Left lung (tissue), 10 donors: Measurements from ENCODE around the gene STIM1. TPM values are rescaled to one million over a fixed set of nuclear protein-coding genes. Genes with fewer than 3 reads are reported as not detected.

Experiments
- ATAC-seq: fragments of 200-7000 bp; cut with Tn5 transposase; one replicate; pipeline ENCODE4 v1.9.1; 2020; ENCODE audit warnings: moderate library complexity
- DNase-seq, 4 donors: peaks; one replicate each; pipeline ENCODE4 v3.0.0-alpha.2; 2013 to 2020
- H3K27ac ChIP-seq, 2 donors: fragments of 200-600 bp; sonication (generic) in 1 of 2; one replicate each; pipeline versions ENCODE4 v1.5.0 to v1.8.0; 2020 to 2021
- H3K27me3 ChIP-seq, 2 donors: fragments of 200-600 bp; sonication (generic) in 1 of 2; one replicate each; pipeline versions ENCODE4 v1.5.0 to v1.8.0; 2020 to 2021
- H3K36me3 ChIP-seq, 2 donors: fragments of 200-600 bp; sonication (generic) in 1 of 2; one replicate each; pipeline versions ENCODE4 v1.5.0 to v1.8.0; 2020 to 2021
- H3K4me1 ChIP-seq, 2 donors: fragments of 200-600 bp; one replicate each; pipeline ENCODE4 v1.8.0; 2021
- H3K4me3 ChIP-seq, 2 donors: fragments of 200-600 bp; sonication (generic) in 1 of 2; one replicate each; pipeline versions ENCODE4 v1.5.0 to v1.8.0; 2020 to 2021; ENCODE audit warnings: mild to moderate bottlenecking in 1 of 2
- H3K9me3 ChIP-seq, 2 donors: fragments of 200-600 bp; sonication (generic) in 1 of 2; one replicate each; pipeline versions ENCODE4 v1.5.0 to v1.8.0; 2020 to 2021
- CTCF ChIP-seq, 2 donors: fragments of 200-600 bp; sonication (generic) in 1 of 2; IDR thresholded peaks; one replicate each; pipeline versions ENCODE4 v1.5.0 to v1.8.0; 2021; ENCODE audit warnings: antibody characterized with exemption in 2 of 2
- intact Hi-C, 2 donors: fragments of 100-400 bp; cut with DNase I; formaldehyde crosslinking; loops; one replicate each; pipeline versions ENCODE4 v1.11.2 to v1.14.2; 2022
- polyA plus RNA-seq, 6 donors: library from polyadenylated mRNA; unstranded; fragments of 120-200 nt; gene quantifications; one replicate each; pipeline ENCODE4 v1.2.1, GENCODE V29; 2013; ENCODE audit not compliant: insufficient read length in 6 of 6
- total RNA-seq, 2 donors: library from RNA; stranded (reverse); fragmentation: NEBNext Ultra II Directional; extraction: Animal tissue kit (Norgen Biotek cat#: 25700); gene quantifications; one replicate each; pipeline ENCODE4 v1.2.1, GENCODE V29; 2021
- donor health status: DM: no; HTN: yes; CAD: no.
- donor health status: DM: no; HTN: no; CAD: no.

Gene STIM1
- total and polyA plus RNA-seq, 8 donors, result 38.9 to 56.0 (median 49.8) TPM

GRCh38 chr11:3944198-3944597 lies 88.7 kb downstream of the STIM1 start:
- TF ChIP-seq CTCF (IDR thresholded peaks at IDR 0.05), result no peak
- no peaks in the 10 kb centered on the region for H3K36me3 ChIP-seq
- no peak overlapping the region for H3K4me3 ChIP-seq
- H3K4me1 ChIP-seq, result peaks cover 21 to 73% of the 10 kb centered on the region in 2 donors
- DNase-seq (no peak), ATAC-seq (no peak)
- intact Hi-C loops, result no loop called here
- no peak overlapping the region for H3K27ac ChIP-seq
- H3K9me3 ChIP-seq, result no peaks in the 10 kb centered on the region
- no peaks in the 10 kb centered on the region for H3K27me3 ChIP-seq

- Histone ChIP-seq H3K4me3 (no peak overlapping the region), H3K4me1 (peaks cover 21 to 89% of the 10 kb centered on the region in 2 donors), H3K27ac (peak overlapping the region; percentile 66 to 74), H3K9me3 (no peaks in the 10 kb centered on the region), H3K36me3 (no peaks in the 10 kb centered on the region), H3K27me3 (no peaks in the 10 kb centered on the region)
- DNase-seq (peak in 2 of 4 donors; percentile 26 to 27), ATAC-seq (peak; percentile 5)
- intact Hi-C loops, result no loop called here
- TF ChIP-seq CTCF (IDR thresholded peaks at IDR 0.05), result no peak
These were observed 91.1 kb downstream of the STIM1 start for GRCh38 chr11:3946455-3947017.

GRCh38 chr11:3947061-3947460 lies 91.6 kb downstream of the STIM1 start:
- Histone ChIP-seq H3K27me3 (no peaks in the 10 kb centered on the region), H3K27ac (peak overlapping the region; percentile 66 to 74), H3K4me3 (no peak overlapping the region), H3K36me3 (no peaks in the 10 kb centered on the region), H3K9me3 (no peaks in the 10 kb centered on the region), H3K4me1 (peaks cover 21 to 90% of the 10 kb centered on the region in 2 donors)
- intact Hi-C loops, result no loop called here
- DNase-seq, result peak in 2 of 4 donors; percentile 88 to 92
- no peak for TF ChIP-seq CTCF (IDR thresholded peaks at IDR 0.05)
- ATAC-seq, result peak; percentile 57

GRCh38 chr11:3949125-3949524 lies 93.7 kb downstream of the STIM1 start:
- H3K27me3 ChIP-seq, result no peaks in the 10 kb centered on the region
- H3K4me1 ChIP-seq, result peaks cover 5 to 69% of the 10 kb centered on the region in 2 donors
- H3K36me3 ChIP-seq, result no peaks in the 10 kb centered on the region
- DNase-seq (no peak), ATAC-seq (no peak)
- intact Hi-C loops, result no loop called here
- H3K4me3 ChIP-seq, result no peak overlapping the region
- no peak overlapping the region for H3K27ac ChIP-seq
- no peaks in the 10 kb centered on the region for H3K9me3 ChIP-seq
- TF ChIP-seq CTCF (IDR thresholded peaks at IDR 0.05), result no peak

- Histone ChIP-seq H3K4me1 (peaks cover 1 to 65% of the 10 kb centered on the region in 2 donors), H3K27me3 (no peaks in the 10 kb centered on the region), H3K4me3 (no peak overlapping the region), H3K36me3 (no peaks in the 10 kb centered on the region), H3K9me3 (no peaks in the 10 kb centered on the region), H3K27ac (peak overlapping the region in 1 of 2 donors; percentile 23)
- no peak for TF ChIP-seq CTCF (IDR thresholded peaks at IDR 0.05)
- ATAC-seq (peak; percentile 27), DNase-seq (peak in 2 of 4 donors; percentile 65 to 66)
- intact Hi-C loops, result no loop called here
These were observed 95.7 kb downstream of the STIM1 start for GRCh38 chr11:3950996-3951660.
